GM12878 (cell line): ENCODE data around the gene MT1B. TPM values are rescaled to one million over a fixed set of nuclear protein-coding genes. Genes with fewer than 3 reads are reported as not detected.

ENCODE experiments used
- ATAC-seq: fragments of 200-7000 bp; cut with Tn5 transposase; 3 replicates; pipeline ENCODE4 v1.9.1; 2020; ENCODE audit warnings: mild to moderate bottlenecking, moderate library complexity
- BruUV-seq: library from RNA; stranded (reverse); fragments of 400-500 nt; replicated peaks from 2 replicates; lab custom pipeline; 2021; lab: Mats Ljungman, UMichigan
- CTCF ChIA-PET: fragments of 300-600 bp; sonication (Branson Sonifier 250); formaldehyde crosslinking; extraction: SDS; loops from one replicate; lab custom pipeline; 2021; ENCODE audit warnings: inconsistent platforms; lab: Yijun Ruan, JAX
- POLR2A ChIA-PET: fragments of 350-600 bp; formaldehyde crosslinking; extraction: SDS; loops from one replicate; lab custom pipeline; 2021; ENCODE audit warnings: inconsistent platforms; lab: Charles Lee
- RAD21 ChIA-PET: fragments of 300-600 bp; sonication (Branson Sonifier 250); formaldehyde crosslinking; loops from one replicate; lab custom pipeline; 2023; ENCODE audit warnings: antibody characterized with exemption; ENCODE audit not compliant: unreplicated experiment; lab: Charles Lee
- SMC1A ChIA-PET: fragments of 300-600 bp; sonication (Branson Sonifier 250); formaldehyde crosslinking; loops from one replicate; lab custom pipeline; 2023; ENCODE audit not compliant: unreplicated experiment, uncharacterized antibody; lab: Charles Lee
- DNase-seq: peaks from one replicate; pipeline ENCODE4 v3.0.0-alpha.2; 2011; ENCODE audit warnings: low read depth, low spot score
- FAIRE-seq: peaks from 3 replicates; lab custom pipeline; 2011; peaks lifted over from hg19 to GRCh38; lab: Jason Lieb, UNC
- H2AFZ ChIP-seq: 2 replicates; pipeline ENCODE4 v1.6.0; 2011; ENCODE audit warnings: low read depth, low read length, control low read depth; ENCODE audit not compliant: control insufficient read depth
- H3K27ac ChIP-seq: 2 replicates; pipeline ENCODE4 v1.5.1; 2011; ENCODE audit warnings: control low read depth; ENCODE audit not compliant: control insufficient read depth, insufficient read depth
- H3K27me3 ChIP-seq, 2 experiments: replicated peaks in 1 of 2; 2 replicates each; pipeline versions ENCODE4 v1.6.0 to v1.6.1; 2011; ENCODE audit warnings: low read length in 1 of 2; ENCODE audit not compliant: control insufficient read depth in 2 of 2, insufficient read depth in 2 of 2
- H3K36me3 ChIP-seq, 2 experiments: 2 replicates each; pipeline ENCODE4 v1.5.1; 2011; ENCODE audit warnings: low read length in 1 of 2; ENCODE audit not compliant: control insufficient read depth in 2 of 2, insufficient read depth in 2 of 2
- H3K4me1 ChIP-seq: 2 replicates; pipeline ENCODE4 v1.6.1; 2011; ENCODE audit warnings: mild to moderate bottlenecking, low read length, moderate library complexity, mixed read lengths; ENCODE audit not compliant: control insufficient read depth, insufficient read depth
- H3K4me2 ChIP-seq: 2 replicates; pipeline ENCODE4 v1.6.0; 2011; ENCODE audit warnings: control low read depth; ENCODE audit not compliant: control insufficient read depth, insufficient read depth
- H3K4me3 ChIP-seq: fragments of 200-600 bp; sonication (generic); 2 replicates; pipeline ENCODE4 v1.5.1; 2016
- H3K79me2 ChIP-seq: 2 replicates; pipeline ENCODE4 v1.6.0; 2011; ENCODE audit warnings: low read length; ENCODE audit not compliant: control insufficient read depth, insufficient read depth
- H3K9ac ChIP-seq: 2 replicates; pipeline ENCODE4 v1.8.0; 2011; ENCODE audit warnings: low read length, control low read depth, mixed read lengths; ENCODE audit not compliant: control insufficient read depth, insufficient read depth
- H3K9me3 ChIP-seq: replicated peaks from 3 replicates; pipeline ENCODE4 v1.5.1; 2011; ENCODE audit warnings: mild to moderate bottlenecking, low read length; ENCODE audit not compliant: control insufficient read depth, insufficient read depth
- H4K20me1 ChIP-seq: 2 replicates; pipeline ENCODE4 v1.6.0; 2011; ENCODE audit not compliant: control insufficient read depth, insufficient read depth
- BMI1 ChIP-seq: fragments of 450-650 bp; IDR thresholded peaks from 2 replicates; pipeline ENCODE4 v1.6.1; 2016; ENCODE audit warnings: mild to moderate bottlenecking, moderate library complexity, borderline replicate concordance
- ESRRA ChIP-seq: IDR thresholded peaks from 2 replicates; pipeline ENCODE4 v1.6.1; 2012; ENCODE audit warnings: mild to moderate bottlenecking, low read length, improper control_type of control experiment
- FOXK2 ChIP-seq: fragments of 450-650 bp; IDR thresholded peaks from 2 replicates; pipeline ENCODE4 v1.6.1; 2017; ENCODE audit warnings: mild to moderate bottlenecking, moderate library complexity
- POLR2AphosphoS5 ChIP-seq: IDR thresholded peaks from 2 replicates; pipeline ENCODE4 v1.6.1; 2011; ENCODE audit warnings: mild to moderate bottlenecking, low read length, inconsistent platforms
- RB1 ChIP-seq: fragments of 450-650 bp; formaldehyde crosslinking; IDR thresholded peaks from 2 replicates; pipeline ENCODE4 v1.6.1; 2017; ENCODE audit warnings: mild to moderate bottlenecking, borderline replicate concordance
- SIN3A ChIP-seq: IDR thresholded peaks from 2 replicates; pipeline ENCODE4 v1.6.1; 2012; ENCODE audit warnings: low read depth, low read length, improper control_type of control experiment
- WRNIP1 ChIP-seq: IDR thresholded peaks from 2 replicates; pipeline ENCODE4 v1.6.1; 2011; ENCODE audit warnings: low read depth, low read length, improper control_type of control experiment, borderline replicate concordance
- ZNF274 ChIP-seq: IDR thresholded peaks from one replicate; pipeline ENCODE4 v1.8.0; 2011; ENCODE audit not compliant: insufficient read length, insufficient read depth
- WGBS: methylation state at CpG from one replicate; pipeline ENCODE4 v1.1.6; 2016; ENCODE audit warnings: low lambda C conversion rate; ENCODE audit not compliant: insufficient replicate concordance, insufficient coverage; ENCODE audit errors: missing lambda C conversion rate; 5-methylcytosine and 5-hydroxymethylcytosine counted together
- in situ Hi-C: fragments of 300-500 bp; cut with MboI; formaldehyde crosslinking; loops from 9 replicates; pipeline ENCODE4 v1.14.3; 2018; ENCODE audit warnings: mixed read lengths
- intact Hi-C: fragments of 100-400 bp; cut with micrococcal nuclease; formaldehyde crosslinking; loops from one replicate; pipeline ENCODE4 v1.14.2; 2022; ENCODE audit not compliant: unreplicated experiment
- polyA plus RNA-seq, 11 experiments: library from polyadenylated mRNA; depleted of rRNA in 4 of 11; unstranded in 6 of 11; stranded (reverse) in 5 of 11; fragments of >200 nt; fragmentation: Nextera tagmentation in 4 of 11; fragmentation: Illumina TruSeq in 1 of 11; extraction: Ambion mirVana in 4 of 11; extraction: Trizol in 1 of 11; gene quantifications; 1 replicate in 1 of 11; 2 replicates in 10 of 11; pipeline versions ENCODE4 v1.2.1 to v1.2.3, GENCODE V29; 2011 to 2016; ENCODE audit warnings: inconsistent platforms in 2 of 11, missing spikeins in 2 of 11, low read depth in 1 of 11
- total RNA-seq, 4 experiments: library from RNA; depleted of rRNA in 3 of 4; stranded (reverse); fragments of >200 nt in 3 of 4; fragmentation: Illumina TruSeq in 1 of 4; extraction: Trizol in 1 of 4; gene quantifications; 2 replicates each; pipeline versions ENCODE4 v1.2.1 to v1.2.3, GENCODE V29; 2013 to 2021
- TF ChIP-seq, protein P1 (sequence below): fragments of 450-650 bp; IDR thresholded peaks from 2 replicates; pipeline ENCODE4 v1.6.1; 2018; ENCODE audit warnings: mild to moderate bottlenecking, low read depth, moderate library complexity; ENCODE audit not compliant: partially characterized antibody

Gene MT1B
- total and polyA plus RNA-seq, 10 of the 15 experiments (the other 5 are each of a cell fraction or from before 2014, with no cell fraction given) = not detected

DNA sequence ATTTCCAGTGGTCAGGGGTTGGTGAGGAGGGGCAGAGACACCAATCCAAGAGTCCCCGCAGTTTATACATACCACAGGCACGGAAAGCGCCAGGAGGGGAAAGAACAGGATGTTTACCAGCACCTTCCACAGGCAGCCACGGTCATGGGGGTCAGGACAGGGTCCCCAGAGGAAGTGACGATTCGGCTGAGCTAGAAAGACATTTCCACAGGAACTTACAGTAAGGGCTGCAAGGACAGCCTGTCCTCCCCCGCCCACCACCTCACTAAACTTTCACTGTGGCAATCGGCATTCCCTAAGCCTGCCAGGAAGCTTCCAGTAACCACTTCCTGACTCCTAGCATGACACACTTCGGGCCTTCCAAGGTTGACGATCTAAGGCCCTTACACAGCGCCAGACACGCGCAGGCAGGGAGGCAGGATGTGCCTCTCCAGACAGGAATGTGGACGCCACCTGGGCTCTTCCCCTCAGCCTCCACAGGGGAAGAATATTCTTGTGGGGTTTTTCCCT, 44.5 kb upstream of the MT1B start:
- H3K36me3 ChIP-seq = no peaks in the 10 kb centered on the region
- DNase-seq (no peak), ATAC-seq (no peak), FAIRE-seq (no peak)
- no peak overlapping the region for H3K9ac ChIP-seq
- intact Hi-C loops (no loop called here), in situ Hi-C loops (no loop called here)
- no TSS peak for BruUV-seq
- H4K20me1 ChIP-seq = no peaks in the 10 kb centered on the region
- H3K9me3 ChIP-seq = no peaks in the 10 kb centered on the region
- H3K27me3 ChIP-seq = no peaks in the 10 kb centered on the region; a peak in 1 of 4 replicates
- H3K4me3 ChIP-seq = no peak overlapping the region
- peaks cover 25% of the 10 kb centered on the region for H3K4me1 ChIP-seq
- H3K79me2 ChIP-seq = no peaks in the 10 kb centered on the region
- SMC1A ChIA-PET = interaction anchor here (1.0 kb wide), 1 partner anchor 95 kb away, joined by 5 read pairs; no protein-coding TSS in a partner anchor
- no peak overlapping the region for H2AFZ ChIP-seq
- no peak overlapping the region for H3K27ac ChIP-seq
- RAD21 ChIA-PET = interaction anchor here (4.9 kb wide), 1 partner anchor 94 kb away, joined by 44 read pairs; no protein-coding TSS in a partner anchor
- H3K4me2 ChIP-seq = no peak overlapping the region
- CTCF ChIA-PET = interaction anchor here (1.2 to 10.0 kb wide), 2 partner anchors 89 to 95 kb away, joined by 3 to 77 read pairs; no protein-coding TSS in a partner anchor
- TF ChIP-seq, protein P1, sequence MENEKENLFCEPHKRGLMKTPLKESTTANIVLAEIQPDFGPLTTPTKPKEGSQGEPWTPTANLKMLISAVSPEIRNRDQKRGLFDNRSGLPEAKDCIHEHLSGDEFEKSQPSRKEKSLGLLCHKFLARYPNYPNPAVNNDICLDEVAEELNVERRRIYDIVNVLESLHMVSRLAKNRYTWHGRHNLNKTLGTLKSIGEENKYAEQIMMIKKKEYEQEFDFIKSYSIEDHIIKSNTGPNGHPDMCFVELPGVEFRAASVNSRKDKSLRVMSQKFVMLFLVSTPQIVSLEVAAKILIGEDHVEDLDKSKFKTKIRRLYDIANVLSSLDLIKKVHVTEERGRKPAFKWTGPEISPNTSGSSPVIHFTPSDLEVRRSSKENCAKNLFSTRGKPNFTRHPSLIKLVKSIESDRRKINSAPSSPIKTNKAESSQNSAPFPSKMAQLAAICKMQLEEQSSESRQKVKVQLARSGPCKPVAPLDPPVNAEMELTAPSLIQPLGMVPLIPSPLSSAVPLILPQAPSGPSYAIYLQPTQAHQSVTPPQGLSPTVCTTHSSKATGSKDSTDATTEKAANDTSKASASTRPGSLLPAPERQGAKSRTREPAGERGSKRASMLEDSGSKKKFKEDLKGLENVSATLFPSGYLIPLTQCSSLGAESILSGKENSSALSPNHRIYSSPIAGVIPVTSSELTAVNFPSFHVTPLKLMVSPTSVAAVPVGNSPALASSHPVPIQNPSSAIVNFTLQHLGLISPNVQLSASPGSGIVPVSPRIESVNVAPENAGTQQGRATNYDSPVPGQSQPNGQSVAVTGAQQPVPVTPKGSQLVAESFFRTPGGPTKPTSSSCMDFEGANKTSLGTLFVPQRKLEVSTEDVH = no peak
- TF ChIP-seq RB1 (no peak), POLR2AphosphoS5 (no peak), BMI1 (no peak), ESRRA (no peak), WRNIP1 (no peak), FOXK2 (no peak), ZNF274 (no peak), SIN3A (no peak)
- 90% methylated on average over 14 of the region's 14 CpGs for WGBS
- POLR2A ChIA-PET = no interaction called here
